ENCODE data around the gene ZMIZ1.

ZMIZ1 gene

GRCh38 chr10:79314761-79315601 is 246.2 kb downstream of the ZMIZ1 start:
- no peak for DNase-seq

GRCh38 chr10:79315602-79315920 is 246.8 kb downstream of the ZMIZ1 start:
- no peak for DNase-seq

GRCh38 chr10:79316671-79317431 is 248.1 kb downstream of the ZMIZ1 start:
- no peak for DNase-seq

GRCh38 chr10:79318369-79318768 is 249.6 kb downstream of the ZMIZ1 start:
- DNase-seq: no peak

- no peak for DNase-seq
Measured at GRCh38 chr10:79319115-79319771, 250.5 kb downstream of the ZMIZ1 start.

GRCh38 chr10:79320316-79320715 is 251.6 kb downstream of the ZMIZ1 start:
- DNase-seq: no peak

- DNase-seq: no peak
Measured at GRCh38 chr10:79320820-79321493, 252.2 kb downstream of the ZMIZ1 start.

- no peak for DNase-seq
Measured at GRCh38 chr10:79321494-79321882, 252.7 kb downstream of the ZMIZ1 start.

- no peak for DNase-seq
Measured at GRCh38 chr10:79321951-79322350, 253.2 kb downstream of the ZMIZ1 start.

- no peak for DNase-seq
Measured at GRCh38 chr10:79322616-79323543, 254.1 kb downstream of the ZMIZ1 start.

GRCh38 chr10:79323602-79324001 is 254.8 kb downstream of the ZMIZ1 start:
- DNase-seq: no peak

GRCh38 chr10:79324032-79324695 is 255.4 kb downstream of the ZMIZ1 start:
- DNase-seq: no peak

- DNase-seq: no peak
Measured at GRCh38 chr10:79326361-79327089, 257.8 kb downstream of the ZMIZ1 start.

GRCh38 chr10:79327090-79327457 is 258.3 kb downstream of the ZMIZ1 start:
- no peak for DNase-seq

- no peak for DNase-seq
Measured at GRCh38 chr10:79328147-79328701, 259.5 kb downstream of the ZMIZ1 start.

GRCh38 chr10:79328737-79329504 is 260.2 kb downstream of the ZMIZ1 start:
- DNase-seq: no peak

GRCh38 chr10:79329529-79329928 is 260.8 kb downstream of the ZMIZ1 start:
- no peak for DNase-seq

- DNase-seq: no peak
Measured at GRCh38 chr10:79331226-79331625, 262.5 kb downstream of the ZMIZ1 start.

GRCh38 chr10:79331709-79332108 is 262.9 kb downstream of the ZMIZ1 start:
- peak; percentile 46 for DNase-seq

Data from 8988T (cell line).